ENCODE measurements around the gene ELAVL4.

DNA sequence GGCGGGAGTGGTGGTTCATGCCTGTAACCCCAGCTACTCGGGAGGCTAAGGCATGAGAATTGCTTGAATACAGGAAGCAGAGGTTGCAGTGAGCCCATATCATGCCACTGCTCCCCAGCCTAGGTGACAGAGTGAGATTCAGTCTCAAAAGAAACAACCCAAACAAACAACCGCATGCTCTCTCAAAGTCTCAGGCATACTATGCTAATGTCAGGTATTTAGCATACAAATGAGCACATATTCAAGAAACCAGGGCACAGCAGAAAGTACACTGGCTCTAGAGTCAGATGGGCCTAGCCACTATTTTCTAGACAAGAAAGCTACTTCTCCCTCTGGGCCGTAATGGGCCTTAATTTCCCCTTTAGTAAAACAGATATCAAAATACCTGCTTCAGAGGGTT is 55.0 kb downstream of the ELAVL4 start:
- TF ChIP-seq, protein P1, sequence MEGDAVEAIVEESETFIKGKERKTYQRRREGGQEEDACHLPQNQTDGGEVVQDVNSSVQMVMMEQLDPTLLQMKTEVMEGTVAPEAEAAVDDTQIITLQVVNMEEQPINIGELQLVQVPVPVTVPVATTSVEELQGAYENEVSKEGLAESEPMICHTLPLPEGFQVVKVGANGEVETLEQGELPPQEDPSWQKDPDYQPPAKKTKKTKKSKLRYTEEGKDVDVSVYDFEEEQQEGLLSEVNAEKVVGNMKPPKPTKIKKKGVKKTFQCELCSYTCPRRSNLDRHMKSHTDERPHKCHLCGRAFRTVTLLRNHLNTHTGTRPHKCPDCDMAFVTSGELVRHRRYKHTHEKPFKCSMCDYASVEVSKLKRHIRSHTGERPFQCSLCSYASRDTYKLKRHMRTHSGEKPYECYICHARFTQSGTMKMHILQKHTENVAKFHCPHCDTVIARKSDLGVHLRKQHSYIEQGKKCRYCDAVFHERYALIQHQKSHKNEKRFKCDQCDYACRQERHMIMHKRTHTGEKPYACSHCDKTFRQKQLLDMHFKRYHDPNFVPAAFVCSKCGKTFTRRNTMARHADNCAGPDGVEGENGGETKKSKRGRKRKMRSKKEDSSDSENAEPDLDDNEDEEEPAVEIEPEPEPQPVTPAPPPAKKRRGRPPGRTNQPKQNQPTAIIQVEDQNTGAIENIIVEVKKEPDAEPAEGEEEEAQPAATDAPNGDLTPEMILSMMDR (IDR thresholded peaks at IDR 0.05; ENCODE audit: borderline replicate concordance, extremely low read depth, low read length, poor library complexity, severe bottlenecking) = no peak
- TF ChIP-seq EZH2 (IDR thresholded peaks at IDR 0.05; ENCODE audit: borderline replicate concordance, low read depth, low read length, severe bottlenecking) = no peak
